ENCODE measurements around the gene ENTPD8. TPM values are rescaled to one million over a fixed set of nuclear protein-coding genes. Genes with fewer than 3 reads are reported as not detected.
"Not testable (repeated sequence)": the region's sequence is repeated elsewhere in the genome, so short reads cannot be mapped to it uniquely, and the experiment has no call there.

The ENTPD8 gene
- total RNA-seq, 1 donor = under 0.01 TPM

DNA sequence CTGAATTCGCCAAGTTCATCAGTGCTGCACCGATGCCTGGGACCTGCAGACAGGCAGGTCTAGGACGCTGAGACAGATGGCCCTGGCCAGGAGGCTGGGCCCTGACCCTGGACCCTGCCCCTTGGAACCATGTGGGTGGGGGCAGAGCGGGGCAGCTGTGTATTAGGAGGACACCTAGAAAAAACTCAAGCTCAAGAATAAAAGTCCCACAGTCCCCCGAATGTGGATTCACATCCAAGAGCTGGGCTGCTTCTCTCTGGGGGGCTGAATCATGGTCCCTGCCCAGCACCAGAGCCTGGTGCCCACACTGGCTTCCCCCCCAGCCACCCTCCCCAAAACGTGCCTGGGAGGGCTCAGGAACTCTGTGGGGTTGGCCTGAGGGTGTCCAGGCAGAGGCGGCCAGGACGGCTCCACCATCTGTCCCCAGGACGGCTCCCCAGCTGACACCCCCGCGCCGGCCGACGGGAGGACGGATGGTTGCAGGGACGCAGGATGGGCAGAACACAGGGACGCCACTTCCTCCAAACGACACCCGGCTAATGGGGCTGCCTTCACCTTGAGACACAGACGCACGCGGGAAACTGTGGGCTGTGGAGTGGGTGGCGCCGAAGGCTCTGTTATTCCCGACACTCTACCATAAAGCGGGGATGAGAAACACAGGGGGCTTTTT is 53.1 kb downstream of the ENTPD8 start:
- DNase-seq (ENCODE audit: low read depth) = no peak
- no peak for TF ChIP-seq CTCF (IDR thresholded peaks at IDR 0.05; ENCODE audit: insufficient read depth, low read depth, low read length)
- no peak overlapping the region for H3K4me3 ChIP-seq (ENCODE audit: low read depth, low read length)

DNA sequence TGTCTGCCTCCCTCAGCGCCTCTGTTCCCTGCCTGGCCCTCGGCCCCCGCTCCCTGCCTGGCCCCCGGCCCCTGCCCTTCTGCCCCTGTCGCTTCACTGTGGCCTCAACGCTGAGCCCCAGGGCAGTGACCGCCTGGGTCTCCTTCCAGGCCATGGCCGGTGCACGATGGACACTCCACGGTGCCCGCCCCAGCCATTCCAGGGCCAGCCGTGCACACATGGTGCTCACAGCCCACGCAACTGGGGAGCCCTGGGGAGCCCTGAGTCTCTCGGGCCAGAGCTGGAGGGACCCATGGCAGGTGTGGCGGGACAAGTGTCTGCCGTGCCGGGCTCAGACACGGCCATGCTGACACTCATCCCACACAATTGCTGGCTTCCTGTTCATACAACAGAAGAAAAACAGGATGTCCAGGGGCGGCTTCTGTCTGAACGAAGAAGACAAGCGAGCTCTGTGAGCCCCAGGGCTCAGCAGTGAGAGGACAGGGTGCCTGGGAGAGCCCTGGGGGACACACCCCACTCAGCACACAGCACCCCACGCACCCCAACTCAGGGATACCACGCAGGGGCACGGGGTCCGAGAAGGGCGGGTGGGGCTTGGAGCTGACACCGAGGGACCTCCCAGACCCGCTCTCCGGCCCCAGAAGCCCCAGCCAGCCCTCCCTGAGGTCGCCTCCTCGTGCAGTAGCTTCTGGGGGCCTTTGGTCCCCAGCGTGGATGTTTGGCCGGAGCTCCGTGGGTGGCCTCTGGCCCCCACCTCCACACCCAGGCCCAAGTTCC is 53.9 kb downstream of the ENTPD8 start:
- no peak overlapping the region for H3K4me3 ChIP-seq (ENCODE audit: low read depth, low read length)
- DNase-seq (ENCODE audit: low read depth) = no peak
- TF ChIP-seq CTCF (IDR thresholded peaks at IDR 0.05; ENCODE audit: insufficient read depth, low read depth, low read length) = no peak

DNA sequence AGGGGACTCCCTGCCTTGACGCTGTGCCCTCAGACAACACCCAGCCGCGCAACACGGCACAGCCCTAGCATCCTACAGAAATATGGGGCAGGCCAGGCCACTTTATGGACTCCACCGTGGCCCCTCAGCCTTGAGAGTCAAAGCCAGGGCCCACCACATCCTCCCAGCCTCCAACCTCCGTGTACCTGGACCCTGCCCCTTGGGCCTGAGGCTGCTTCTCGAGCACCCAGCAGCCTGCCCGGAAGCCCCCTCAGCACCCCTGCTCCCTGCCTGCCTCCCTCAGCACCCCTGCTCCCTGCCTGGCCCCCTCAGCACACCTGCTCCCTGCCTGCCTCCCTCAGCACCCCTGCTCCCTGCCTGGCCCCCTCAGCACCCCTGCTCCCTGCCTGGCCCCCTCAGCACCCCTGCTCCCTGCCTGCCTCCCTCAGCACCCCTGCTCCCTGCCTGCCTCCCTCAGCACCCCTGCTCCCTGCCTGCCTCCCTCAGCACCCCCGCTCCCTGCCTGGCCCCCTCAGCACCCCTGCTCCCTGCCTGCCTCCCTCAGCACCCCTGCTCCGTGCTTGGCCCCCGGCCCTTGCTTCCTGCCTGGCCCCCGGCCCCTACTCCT is 54.5 kb downstream of the ENTPD8 start:
- DNase-seq (ENCODE audit: low read depth); H3K4me3 ChIP-seq (ENCODE audit: low read depth, low read length): not testable (repeated sequence)

- no peak for TF ChIP-seq CTCF (IDR thresholded peaks at IDR 0.05; ENCODE audit: insufficient read depth, low read depth, low read length)
- no peak for DNase-seq (ENCODE audit: low read depth)
- H3K4me3 ChIP-seq (ENCODE audit: low read depth, low read length) = no peak overlapping the region
These were observed 56.0 kb downstream of the ENTPD8 start for GRCh38 chr9:137385061-137385655.

Other genes with a start within 250 kb of the ENTPD8 start
- gene TPRN, start 240.6 kb downstream of the ENTPD8 start, total RNA-seq = 6.9 and 8.1 TPM in 2 replicates
- gene TMEM203, start 235.7 kb downstream of the ENTPD8 start, total RNA-seq = 33.2 and 40.2 TPM in 2 replicates
- gene NDOR1, start 235.7 kb downstream of the ENTPD8 start, total RNA-seq = 7.8 and 11.0 TPM in 2 replicates
- under 0.01 TPM in 1 of 2 replicates, not detected in the other for gene RNF208, start 219.1 kb downstream of the ENTPD8 start, total RNA-seq
- gene CYSRT1, start 216.2 kb downstream of the ENTPD8 start, total RNA-seq = under 0.01 and 0.64 TPM in 2 replicates
- not detected in 2 replicates for gene RNF224, start 213.9 kb downstream of the ENTPD8 start, total RNA-seq
- under 0.01 TPM in 1 of 2 replicates, not detected in the other for gene SLC34A3, start 210.5 kb downstream of the ENTPD8 start, total RNA-seq
- gene TUBB4B, start 200.1 kb downstream of the ENTPD8 start, total RNA-seq = 151 and 218 TPM in 2 replicates
- gene STPG3, start 190.1 kb downstream of the ENTPD8 start, total RNA-seq = not detected in 2 replicates
- 47.1 and 48.6 TPM in 2 replicates for gene NELFB, start 186.0 kb downstream of the ENTPD8 start, total RNA-seq
- gene TOR4A, start 163.6 kb downstream of the ENTPD8 start, total RNA-seq = 39.3 and 42.3 TPM in 2 replicates
- under 0.01 and 0.32 TPM in 2 replicates for gene NRARP, start 139.1 kb downstream of the ENTPD8 start, total RNA-seq
- 7.3 and 8.1 TPM in 2 replicates for gene EXD3, start 18.2 kb downstream of the ENTPD8 start, total RNA-seq
- 0.32 TPM in 1 of 2 replicates, not detected in the other for gene NOXA1, start 18.0 kb downstream of the ENTPD8 start, total RNA-seq
- gene NSMF, start 18.0 kb upstream of the ENTPD8 start, total RNA-seq = 22.0 and 22.9 TPM in 2 replicates
- gene PNPLA7, start 109.0 kb upstream of the ENTPD8 start, total RNA-seq = 0.64 and 1.3 TPM in 2 replicates
- 41.5 and 58.0 TPM in 2 replicates for gene MRPL41, start 110.5 kb upstream of the ENTPD8 start, total RNA-seq
- 22.0 and 22.5 TPM in 2 replicates for gene DPH7, start 137.6 kb upstream of the ENTPD8 start, total RNA-seq
- gene ZMYND19, start 149.2 kb upstream of the ENTPD8 start, total RNA-seq = 18.0 and 18.6 TPM in 2 replicates
- 12.5 and 15.1 TPM in 2 replicates for gene ARRDC1, start 164.3 kb upstream of the ENTPD8 start, total RNA-seq
- gene EHMT1, start 177.6 kb upstream of the ENTPD8 start, total RNA-seq = 41.9 and 43.6 TPM in 2 replicates

All from fibroblast of villous mesenchyme (primary cell).